Muscle of leg (tissue), 11 donors: ENCODE data around the gene RING1. TPM values are rescaled to one million over a fixed set of nuclear protein-coding genes. Genes with fewer than 3 reads are reported as not detected.

ENCODE experiments used
- DNase-seq: peaks from one replicate; pipeline ENCODE4 v3.0.0; 2013
- H3K27ac ChIP-seq: one replicate; pipeline ENCODE4 v1.5.1; 2013; ENCODE audit warnings: mild to moderate bottlenecking, low read length, control low read depth
- H3K27me3 ChIP-seq: one replicate; pipeline ENCODE4 v1.6.1; 2013; ENCODE audit warnings: low read length; ENCODE audit not compliant: control insufficient read depth, insufficient read depth
- H3K36me3 ChIP-seq: one replicate; pipeline ENCODE4 v1.6.1; 2013; ENCODE audit warnings: low read length; ENCODE audit not compliant: control insufficient read depth, insufficient read depth
- H3K4me1 ChIP-seq: one replicate; pipeline ENCODE4 v1.6.1; 2013; ENCODE audit warnings: low read length; ENCODE audit not compliant: control insufficient read depth, insufficient read depth
- H3K4me3 ChIP-seq: one replicate; pipeline ENCODE4 v1.5.1; 2013; ENCODE audit warnings: low read length, control low read depth
- H3K9me3 ChIP-seq: replicated peaks from 2 replicates; pipeline ENCODE4 v1.6.1; 2013; ENCODE audit warnings: low read depth, low read length; ENCODE audit not compliant: control insufficient read depth
- WGBS: methylation state at CpG from one replicate; pipeline ENCODE4 v1.1.5; 2013; ENCODE audit warnings: missing lambda C conversion rate; ENCODE audit not compliant: insufficient coverage; 5-methylcytosine and 5-hydroxymethylcytosine counted together
- polyA plus RNA-seq, 8 donors: library from polyadenylated mRNA; unstranded; fragments of 120-200 nt; gene quantifications; one replicate each; pipeline versions ENCODE4 v1.2.1 to v1.2.3, GENCODE V29; 2013; ENCODE audit warnings: inconsistent platforms in 1 of 8, low replicate concordance in 1 of 8; ENCODE audit not compliant: insufficient read length in 8 of 8, insufficient read depth in 1 of 8
- total RNA-seq: library from RNA; stranded (reverse); fragments of 120-200 nt; gene quantifications from one replicate; pipeline ENCODE4 v1.2.4, GENCODE V29; 2013

RING1 gene
- total and polyA plus RNA-seq, 9 donors = 22.8 to 46.6 (median 38.5) TPM

GRCh38 chr6:33200219-33201146, 7.8 kb upstream of the RING1 start, which contains the start of the genes RXRB and SLC39A7:
RXRB (minus strand) TSS chr6:33200665; CDS start chr6:33200476, 189 bp downstream.
SLC39A7 (plus strand) TSS chr6:33200867; CDS start chr6:33201246, 379 bp downstream.
- under 1% methylated on average over 50 of the region's 68 CpGs for WGBS
- peak within 1 kb of the TSS; percentile 95 for H3K4me3 ChIP-seq
- H3K27me3 ChIP-seq = no peaks in the 10 kb centered on the region
- H3K4me1 ChIP-seq = peaks cover 48% of the 10 kb centered on the region
- peak within 1 kb of the TSS; percentile 99 for H3K27ac ChIP-seq
- H3K36me3 ChIP-seq = peaks cover 55% of the 10 kb centered on the region
- H3K9me3 ChIP-seq = no peaks in the 10 kb centered on the region
- peak; percentile 100 for DNase-seq

DNA sequence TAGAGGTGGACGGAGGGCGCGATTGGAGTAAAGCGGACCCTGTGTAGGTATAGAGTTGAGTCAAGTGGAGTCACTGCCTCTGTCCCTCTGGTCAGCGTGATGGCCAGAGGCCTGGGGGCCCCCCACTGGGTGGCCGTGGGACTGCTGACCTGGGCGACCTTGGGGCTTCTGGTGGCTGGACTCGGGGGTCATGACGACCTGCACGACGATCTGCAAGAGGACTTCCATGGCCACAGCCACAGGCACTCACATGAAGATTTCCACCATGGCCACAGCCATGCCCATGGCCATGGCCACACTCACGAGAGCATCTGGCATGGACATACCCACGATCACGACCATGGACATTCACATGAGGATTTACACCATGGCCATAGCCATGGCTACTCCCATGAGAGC, 7.2 kb upstream of the RING1 start:
- Histone ChIP-seq H3K4me1 (peaks cover 48% of the 10 kb centered on the region), H3K27me3 (no peaks in the 10 kb centered on the region), H3K9me3 (no peaks in the 10 kb centered on the region), H3K4me3 (peak overlapping the region; percentile 95), H3K36me3 (peaks cover 48% of the 10 kb centered on the region), H3K27ac (peak overlapping the region; percentile 99)
- 2% methylated on average over 14 of the region's 14 CpGs for WGBS
- DNase-seq = no peak

DNA sequence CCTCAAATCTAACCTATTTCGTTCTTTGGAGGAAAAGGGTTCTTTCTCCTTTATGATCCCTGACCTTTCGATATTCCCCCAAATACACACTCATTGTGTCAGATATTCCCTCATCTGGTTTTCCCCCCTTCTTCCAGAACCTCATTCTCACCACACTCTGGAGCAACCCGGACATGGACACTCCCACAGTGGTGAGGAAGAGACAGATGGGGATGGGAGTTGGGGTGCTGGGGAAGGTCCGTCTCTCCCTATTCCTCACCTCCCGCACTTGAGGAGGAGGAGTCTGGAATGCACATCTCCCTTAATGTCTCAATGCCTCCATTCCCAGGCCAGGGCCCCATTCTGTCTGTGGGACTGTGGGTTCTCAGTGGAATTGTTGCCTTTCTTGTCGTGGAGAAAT, 6.4 kb upstream of the RING1 start:
- H3K9me3 ChIP-seq = no peaks in the 10 kb centered on the region
- peak overlapping the region; percentile 95 for H3K4me3 ChIP-seq
- peaks cover 48% of the 10 kb centered on the region for H3K4me1 ChIP-seq
- no peak overlapping the region for H3K27ac ChIP-seq
- peaks cover 43% of the 10 kb centered on the region for H3K36me3 ChIP-seq
- WGBS = no CpG with 5 or more reads among the region's 6 CpGs
- no peaks in the 10 kb centered on the region for H3K27me3 ChIP-seq
- DNase-seq = no peak

DNA sequence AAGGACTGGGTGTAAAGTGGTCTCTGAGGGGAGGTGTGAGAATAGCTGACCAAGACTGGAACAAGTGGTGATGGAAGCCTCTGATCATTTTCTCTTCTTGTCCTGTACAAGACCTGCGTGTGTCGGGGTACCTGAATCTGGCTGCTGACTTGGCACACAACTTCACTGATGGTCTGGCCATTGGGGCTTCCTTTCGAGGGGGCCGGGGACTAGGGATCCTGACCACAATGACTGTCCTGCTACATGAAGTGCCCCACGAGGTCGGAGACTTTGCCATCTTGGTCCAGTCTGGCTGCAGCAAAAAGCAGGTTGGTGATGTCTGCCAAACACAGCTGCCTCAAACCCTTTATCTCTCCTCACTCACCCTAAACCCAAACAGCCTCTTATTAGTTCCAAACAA, 5.5 kb upstream of the RING1 start:
- no peak for DNase-seq
- Histone ChIP-seq H3K27ac (no peak overlapping the region), H3K36me3 (peaks cover 34% of the 10 kb centered on the region), H3K9me3 (no peaks in the 10 kb centered on the region), H3K27me3 (no peaks in the 10 kb centered on the region), H3K4me1 (peaks cover 52% of the 10 kb centered on the region), H3K4me3 (no peak overlapping the region)
- 92% methylated on average over 6 of the region's 6 CpGs for WGBS

- WGBS = 100% methylated on average over 1 of the region's 7 CpGs
- no peak for DNase-seq
- no peak overlapping the region for H3K4me3 ChIP-seq
- H3K9me3 ChIP-seq = no peaks in the 10 kb centered on the region
- H3K36me3 ChIP-seq = peaks cover 30% of the 10 kb centered on the region
- H3K27me3 ChIP-seq = no peaks in the 10 kb centered on the region
- H3K4me1 ChIP-seq = peaks cover 46% of the 10 kb centered on the region
- H3K27ac ChIP-seq = no peak overlapping the region
These were observed 4.7 kb upstream of the RING1 start for GRCh38 chr6:33203443-33204164.

- Histone ChIP-seq H3K4me3 (peak overlapping the region; percentile 3), H3K9me3 (no peaks in the 10 kb centered on the region), H3K36me3 (peaks cover 28% of the 10 kb centered on the region), H3K27me3 (no peaks in the 10 kb centered on the region), H3K27ac (no peak overlapping the region), H3K4me1 (peaks cover 45% of the 10 kb centered on the region)
- WGBS = no CpG with 5 or more reads among the region's 4 CpGs
- DNase-seq = no peak
These were observed 4.2 kb upstream of the RING1 start for GRCh38 chr6:33204165-33204414.

- H3K4me1 ChIP-seq = peaks cover 42% of the 10 kb centered on the region
- DNase-seq = peak; percentile 96
- H3K4me3 ChIP-seq = peak within 1 kb of the TSS; percentile 68
- WGBS = under 1% methylated on average over 30 of the region's 48 CpGs
- H3K27me3 ChIP-seq = no peaks in the 10 kb centered on the region
- no peaks in the 10 kb centered on the region for H3K9me3 ChIP-seq
- H3K27ac ChIP-seq = no peak within 1 kb of the TSS
- H3K36me3 ChIP-seq = peaks cover 31% of the 10 kb centered on the region
These were observed 3.7 kb upstream of the RING1 start, which contains the start of gene HSD17B8 for GRCh38 chr6:33204415-33205190. HSD17B8 (plus strand) TSS chr6:33204655; CDS start chr6:33204669, 14 bp downstream.

DNA sequence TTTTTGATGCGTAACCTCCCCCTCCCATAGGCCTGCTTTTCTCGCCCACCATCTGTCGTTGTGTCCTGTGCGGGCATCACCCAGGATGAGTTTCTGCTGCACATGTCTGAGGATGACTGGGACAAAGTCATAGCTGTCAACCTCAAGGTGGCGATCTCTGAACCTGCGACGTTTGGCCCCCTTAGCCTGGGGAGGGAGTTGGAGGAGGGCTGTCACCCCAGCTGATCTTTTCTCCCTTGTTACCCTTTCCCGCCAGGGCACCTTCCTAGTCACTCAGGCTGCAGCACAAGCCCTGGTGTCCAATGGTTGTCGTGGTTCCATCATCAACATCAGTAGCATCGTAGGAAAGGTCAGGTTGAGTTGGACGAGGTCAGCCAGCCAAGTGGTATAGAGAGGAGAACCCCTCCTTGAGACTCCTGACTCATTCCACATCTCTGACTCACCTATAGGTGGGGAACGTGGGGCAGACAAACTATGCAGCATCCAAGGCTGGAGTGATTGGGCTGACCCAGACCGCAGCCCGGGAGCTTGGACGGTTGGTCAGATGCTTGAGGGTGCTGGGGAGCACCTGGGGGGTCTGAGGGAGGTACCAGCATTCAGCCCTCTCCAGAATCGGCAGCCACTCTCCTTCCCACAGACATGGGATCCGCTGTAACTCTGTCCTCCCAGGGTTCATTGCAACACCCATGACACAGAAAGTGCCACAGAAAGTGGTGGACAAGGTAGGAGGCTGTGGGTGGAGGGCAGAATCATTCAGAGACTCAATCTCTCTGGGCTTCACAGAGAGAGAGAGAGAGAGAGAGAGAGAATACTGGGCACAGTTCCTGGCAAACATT, 2.9 kb upstream of the RING1 start:
- no peak for DNase-seq
- Histone ChIP-seq H3K4me3 (peak overlapping the region; percentile 68), H3K27me3 (no peaks in the 10 kb centered on the region), H3K4me1 (peaks cover 41% of the 10 kb centered on the region), H3K36me3 (peaks cover 37% of the 10 kb centered on the region), H3K27ac (no peak overlapping the region), H3K9me3 (no peaks in the 10 kb centered on the region)
- WGBS = 0% methylated on average over 2 of the region's 17 CpGs

GRCh38 chr6:33206027-33206863, 2.1 kb upstream of the RING1 start:
- Histone ChIP-seq H3K4me3 (no peak overlapping the region), H3K27ac (no peak overlapping the region), H3K36me3 (peaks cover 37% of the 10 kb centered on the region), H3K9me3 (no peaks in the 10 kb centered on the region), H3K4me1 (peaks cover 40% of the 10 kb centered on the region), H3K27me3 (no peaks in the 10 kb centered on the region)
- 80% methylated on average over 1 of the region's 3 CpGs for WGBS
- DNase-seq = no peak
